Measurements from ENCODE around the gene NMNAT1.

The NMNAT1 gene

GRCh38 chr1:9909234-9910046, 33.8 kb upstream of the NMNAT1 start:
- Histone ChIP-seq H3K4me3 (ENCODE audit: low read length) (peak overlapping the region; percentile 75), H3K36me3 (ENCODE audit: control insufficient read depth, insufficient read depth, low read length) (no peaks in the 10 kb centered on the region), H2BK5ac (ENCODE audit: low read length) (no peak overlapping the region), H3K27me3 (ENCODE audit: insufficient read depth, low read length, poor library complexity) (no peaks in the 10 kb centered on the region), H3K18ac (ENCODE audit: low read length) (peak overlapping the region; percentile 34), H3K4me1 (ENCODE audit: control insufficient read depth, low read depth, low read length) (no peaks in the 10 kb centered on the region), H3K23ac (ENCODE audit: low read length) (peak overlapping the region; percentile 29), H3K4ac (ENCODE audit: low read depth, low read length) (no peak overlapping the region), H2AK5ac (ENCODE audit: low read length) (no peak overlapping the region), H3K56ac (ENCODE audit: low read length) (peak overlapping the region; percentile 90), H3K9ac (ENCODE audit: low read length) (peak overlapping the region; percentile 80), H3K4me2 (ENCODE audit: low read length) (peak overlapping the region; percentile 82), H4K8ac (ENCODE audit: low read depth, low read length) (no peak overlapping the region), H3K79me1 (ENCODE audit: low read length) (peaks cover 8% of the 10 kb centered on the region), H2BK120ac (ENCODE audit: low read depth, low read length) (no peak overlapping the region), H3K27ac (ENCODE audit: low read depth, low read length) (peak overlapping the region; percentile 48), H2BK15ac (replicated peaks; ENCODE audit: low read depth) (no peak overlapping the region), H4K5ac (ENCODE audit: low read length) (no peak overlapping the region), H3K79me2 (ENCODE audit: control insufficient read depth, insufficient read depth, low read length) (peaks cover 4% of the 10 kb centered on the region)
- peak; percentile 21 for DNase-seq
- no CpG with 5 or more reads among the region's 47 CpGs for WGBS (ENCODE audit: extremely low coverage, insufficient coverage, low lambda C conversion rate)

- no peaks in the 10 kb centered on the region for H3K27me3 ChIP-seq (ENCODE audit: insufficient read depth, low read length, poor library complexity)
- H2BK15ac ChIP-seq (replicated peaks; ENCODE audit: low read depth), result no peak within 1 kb of the TSS
- peak within 1 kb of the TSS; percentile 80 for H3K9ac ChIP-seq (ENCODE audit: low read length)
- no CpG with 5 or more reads among the region's 55 CpGs for WGBS (ENCODE audit: extremely low coverage, insufficient coverage, low lambda C conversion rate)
- H3K27ac ChIP-seq (ENCODE audit: low read depth, low read length), result peak within 1 kb of the TSS; percentile 91
- peak within 1 kb of the TSS; percentile 75 for H3K4me3 ChIP-seq (ENCODE audit: low read length)
- peaks cover 4% of the 10 kb centered on the region for H3K79me2 ChIP-seq (ENCODE audit: control insufficient read depth, insufficient read depth, low read length)
- no peak for DNase-seq
- H3K79me1 ChIP-seq (ENCODE audit: low read length), result peaks cover 6% of the 10 kb centered on the region
- peak within 1 kb of the TSS; percentile 90 for H3K56ac ChIP-seq (ENCODE audit: low read length)
- H3K4me1 ChIP-seq (ENCODE audit: control insufficient read depth, low read depth, low read length), result no peaks in the 10 kb centered on the region
- H3K36me3 ChIP-seq (ENCODE audit: control insufficient read depth, insufficient read depth, low read length), result no peaks in the 10 kb centered on the region
- peak within 1 kb of the TSS; percentile 82 for H3K4ac ChIP-seq (ENCODE audit: low read depth, low read length)
- H2AK5ac ChIP-seq (ENCODE audit: low read length), result no peak within 1 kb of the TSS
- no peak within 1 kb of the TSS for H4K5ac ChIP-seq (ENCODE audit: low read length)
- H2BK5ac ChIP-seq (ENCODE audit: low read length), result peak within 1 kb of the TSS; percentile 77
- H2BK120ac ChIP-seq (ENCODE audit: low read depth, low read length), result peak within 1 kb of the TSS; percentile 15
- peak within 1 kb of the TSS; percentile 29 for H3K23ac ChIP-seq (ENCODE audit: low read length)
- peak within 1 kb of the TSS; percentile 95 for H3K18ac ChIP-seq (ENCODE audit: low read length)
- H3K4me2 ChIP-seq (ENCODE audit: low read length), result peak within 1 kb of the TSS; percentile 82
- H4K8ac ChIP-seq (ENCODE audit: low read depth, low read length), result no peak within 1 kb of the TSS
Observed at GRCh38 chr1:9910076-9910422, 33.2 kb upstream of the NMNAT1 start, which contains the start of gene CTNNBIP1. Gene CTNNBIP1 (minus strand): TSS chr1:9910269. CDS start chr1:9872064, 38,205 bp downstream.

GRCh38 chr1:9910423-9911178, 32.7 kb upstream of the NMNAT1 start:
- WGBS (ENCODE audit: extremely low coverage, insufficient coverage, low lambda C conversion rate), result no CpG with 5 or more reads among the region's 45 CpGs
- H2BK5ac ChIP-seq (ENCODE audit: low read length), result peak overlapping the region; percentile 77

GRCh38 chr1:9912264-9912936, 30.9 kb upstream of the NMNAT1 start:
- peak overlapping the region; percentile 23 for H2AK5ac ChIP-seq (ENCODE audit: low read length)
- H3K56ac ChIP-seq (ENCODE audit: low read length), result peak overlapping the region; percentile 12
- H3K27ac ChIP-seq (ENCODE audit: low read depth, low read length), result peak overlapping the region; percentile 10

More at GRCh38 chr1:9910423-9911178, 32.7 kb upstream of the NMNAT1 start:
- Histone ChIP-seq H2AK5ac (ENCODE audit: low read length) (no peak overlapping the region), H3K27ac (ENCODE audit: low read depth, low read length) (peak overlapping the region; percentile 91), H4K8ac (ENCODE audit: low read depth, low read length) (no peak overlapping the region), H3K4me1 (ENCODE audit: control insufficient read depth, low read depth, low read length) (no peaks in the 10 kb centered on the region), H3K56ac (ENCODE audit: low read length) (peak overlapping the region; percentile 78), H3K4me3 (ENCODE audit: low read length) (peak overlapping the region; percentile 45), H2BK15ac (replicated peaks; ENCODE audit: low read depth) (no peak overlapping the region), H3K4me2 (ENCODE audit: low read length) (peak overlapping the region; percentile 45), H3K36me3 (ENCODE audit: control insufficient read depth, insufficient read depth, low read length) (no peaks in the 10 kb centered on the region), H3K79me1 (ENCODE audit: low read length) (peaks cover 6% of the 10 kb centered on the region), H3K23ac (ENCODE audit: low read length) (no peak overlapping the region), H3K9ac (ENCODE audit: low read length) (peak overlapping the region; percentile 68), H3K4ac (ENCODE audit: low read depth, low read length) (peak overlapping the region; percentile 82), H3K27me3 (ENCODE audit: insufficient read depth, low read length, poor library complexity) (no peaks in the 10 kb centered on the region), H3K18ac (ENCODE audit: low read length) (peak overlapping the region; percentile 95), H4K5ac (ENCODE audit: low read length) (no peak overlapping the region), H2BK120ac (ENCODE audit: low read depth, low read length) (peak overlapping the region; percentile 15), H3K79me2 (ENCODE audit: control insufficient read depth, insufficient read depth, low read length) (peaks cover 4% of the 10 kb centered on the region)
- DNase-seq, result peak; percentile 99

GRCh38 chr1:9914610-9914937, 28.7 kb upstream of the NMNAT1 start:
- WGBS (ENCODE audit: extremely low coverage, insufficient coverage, low lambda C conversion rate), result no CpG with 5 or more reads among the region's 2 CpGs
- DNase-seq, result no peak

More at GRCh38 chr1:9912264-9912936, 30.9 kb upstream of the NMNAT1 start:
- H4K8ac ChIP-seq (ENCODE audit: low read depth, low read length), result no peak overlapping the region
- H4K5ac ChIP-seq (ENCODE audit: low read length), result no peak overlapping the region
- H3K9ac ChIP-seq (ENCODE audit: low read length), result no peak overlapping the region
- no peak overlapping the region for H2BK5ac ChIP-seq (ENCODE audit: low read length)
- no peak overlapping the region for H3K4me3 ChIP-seq (ENCODE audit: low read length)
- peaks cover 6% of the 10 kb centered on the region for H3K79me1 ChIP-seq (ENCODE audit: low read length)
- H3K4me1 ChIP-seq (ENCODE audit: control insufficient read depth, low read depth, low read length), result no peaks in the 10 kb centered on the region
- H3K27me3 ChIP-seq (ENCODE audit: insufficient read depth, low read length, poor library complexity), result no peaks in the 10 kb centered on the region
- H3K79me2 ChIP-seq (ENCODE audit: control insufficient read depth, insufficient read depth, low read length), result peaks cover 4% of the 10 kb centered on the region
- H3K4ac ChIP-seq (ENCODE audit: low read depth, low read length), result no peak overlapping the region
- no peak overlapping the region for H3K18ac ChIP-seq (ENCODE audit: low read length)
- no CpG with 5 or more reads among the region's 12 CpGs for WGBS (ENCODE audit: extremely low coverage, insufficient coverage, low lambda C conversion rate)
- no peak overlapping the region for H2BK120ac ChIP-seq (ENCODE audit: low read depth, low read length)
- DNase-seq, result no peak
- no peak overlapping the region for H2BK15ac ChIP-seq (replicated peaks; ENCODE audit: low read depth)
- no peak overlapping the region for H3K4me2 ChIP-seq (ENCODE audit: low read length)
- H3K23ac ChIP-seq (ENCODE audit: low read length), result no peak overlapping the region
- H3K36me3 ChIP-seq (ENCODE audit: control insufficient read depth, insufficient read depth, low read length), result no peaks in the 10 kb centered on the region

More at GRCh38 chr1:9914610-9914937, 28.7 kb upstream of the NMNAT1 start:
- Histone ChIP-seq H4K5ac (ENCODE audit: low read length) (no peak overlapping the region), H3K4me2 (ENCODE audit: low read length) (no peak overlapping the region), H3K23ac (ENCODE audit: low read length) (no peak overlapping the region), H3K27me3 (ENCODE audit: insufficient read depth, low read length, poor library complexity) (no peaks in the 10 kb centered on the region), H3K4me3 (ENCODE audit: low read length) (no peak overlapping the region), H3K18ac (ENCODE audit: low read length) (no peak overlapping the region), H2BK120ac (ENCODE audit: low read depth, low read length) (no peak overlapping the region), H2BK5ac (ENCODE audit: low read length) (no peak overlapping the region), H2BK15ac (replicated peaks; ENCODE audit: low read depth) (no peak overlapping the region), H3K56ac (ENCODE audit: low read length) (no peak overlapping the region), H3K79me2 (ENCODE audit: control insufficient read depth, insufficient read depth, low read length) (no peaks in the 10 kb centered on the region), H3K9ac (ENCODE audit: low read length) (no peak overlapping the region), H3K4me1 (ENCODE audit: control insufficient read depth, low read depth, low read length) (no peaks in the 10 kb centered on the region), H3K4ac (ENCODE audit: low read depth, low read length) (no peak overlapping the region), H2AK5ac (ENCODE audit: low read length) (no peak overlapping the region), H3K79me1 (ENCODE audit: low read length) (peaks cover under 1% of the 10 kb centered on the region), H4K8ac (ENCODE audit: low read depth, low read length) (no peak overlapping the region), H3K27ac (ENCODE audit: low read depth, low read length) (no peak overlapping the region), H3K36me3 (ENCODE audit: control insufficient read depth, insufficient read depth, low read length) (no peaks in the 10 kb centered on the region)

Measured in mesendoderm (in vitro differentiated cells).